H9 (cell line): ENCODE results near the gene AQP7. TPM values are rescaled to one million over a fixed set of nuclear protein-coding genes. Genes with fewer than 3 reads are reported as not detected.
"Not testable (repeated sequence)": the region's sequence is repeated elsewhere in the genome, so short reads cannot be mapped to it uniquely, and the experiment has no call there.

ENCODE experiments used
- DNase-seq: peaks from one replicate; pipeline ENCODE4 v3.0.0-alpha.2; 2017
- H2AFZ ChIP-seq: one replicate; pipeline ENCODE4 v1.6.1; 2013; ENCODE audit warnings: mild to moderate bottlenecking, low read length, control low read depth, moderate library complexity
- H2AK5ac ChIP-seq: 2 replicates; pipeline ENCODE4 v1.6.1; 2013; ENCODE audit warnings: low read length, control low read depth, mixed read lengths; ENCODE audit not compliant: insufficient read length
- H2BK120ac ChIP-seq: one replicate; pipeline ENCODE4 v1.6.1; 2013; ENCODE audit warnings: low read depth, mild to moderate bottlenecking, low read length, control low read depth, inconsistent platforms; ENCODE audit not compliant: poor library complexity, severe bottlenecking
- H2BK12ac ChIP-seq: 2 replicates; pipeline ENCODE4 v1.6.1; 2013; ENCODE audit warnings: low read length, control low read depth, mixed read lengths, low read depth; ENCODE audit not compliant: insufficient read length
- H2BK15ac ChIP-seq: 2 replicates; pipeline ENCODE4 v1.6.1; 2013; ENCODE audit warnings: low read depth, low read length, control low read depth
- H2BK20ac ChIP-seq: one replicate; pipeline ENCODE4 v1.6.1; 2013; ENCODE audit warnings: low read depth, mild to moderate bottlenecking, low read length, control low read depth, inconsistent platforms; ENCODE audit not compliant: poor library complexity, severe bottlenecking
- H2BK5ac ChIP-seq: 2 replicates; pipeline ENCODE4 v1.6.1; 2013; ENCODE audit warnings: low read length, control low read depth, mixed read lengths; ENCODE audit not compliant: insufficient read length
- H3K14ac ChIP-seq: 2 replicates; pipeline ENCODE4 v1.6.1; 2013; ENCODE audit warnings: low read length, control low read depth; ENCODE audit not compliant: insufficient read depth
- H3K18ac ChIP-seq: 2 replicates; pipeline ENCODE4 v1.6.1; 2013; ENCODE audit warnings: low read depth, mild to moderate bottlenecking, mixed read lengths, low read length, control low read depth; ENCODE audit not compliant: insufficient read length
- H3K23ac ChIP-seq: 2 replicates; pipeline ENCODE4 v1.6.1; 2013; ENCODE audit warnings: low read length, control low read depth, mixed read lengths, low read depth; ENCODE audit not compliant: insufficient read length
- H3K23me2 ChIP-seq: 2 replicates; pipeline ENCODE4 v1.6.1; 2013; ENCODE audit warnings: low read depth, mild to moderate bottlenecking, mixed read lengths, low read length, control low read depth; ENCODE audit not compliant: insufficient read length, poor library complexity, severe bottlenecking
- H3K27ac ChIP-seq: 2 replicates; pipeline ENCODE4 v1.5.1; 2013; ENCODE audit warnings: low read length, control low read depth, mixed read lengths, low read depth; ENCODE audit not compliant: insufficient read length
- H3K27me3 ChIP-seq: 2 replicates; pipeline ENCODE4 v1.6.1; 2013; ENCODE audit warnings: low read length, control low read depth, inconsistent platforms; ENCODE audit not compliant: insufficient read depth
- H3K4ac ChIP-seq: 2 replicates; pipeline ENCODE4 v1.6.1; 2013; ENCODE audit warnings: low read depth, mild to moderate bottlenecking, control low read depth, inconsistent platforms, low read length, moderate library complexity
- H3K4me1 ChIP-seq: 2 replicates; pipeline ENCODE4 v1.6.1; 2013; ENCODE audit warnings: low read length, control low read depth, inconsistent platforms; ENCODE audit not compliant: insufficient read depth
- H3K4me2 ChIP-seq: 2 replicates; pipeline ENCODE4 v1.6.1; 2013; ENCODE audit warnings: low read length, control low read depth, mixed read lengths; ENCODE audit not compliant: insufficient read length, insufficient read depth
- H3K56ac ChIP-seq: 2 replicates; pipeline ENCODE4 v1.6.1; 2013; ENCODE audit warnings: low read depth, mild to moderate bottlenecking, mixed read lengths, low read length, control low read depth; ENCODE audit not compliant: insufficient read length
- H3K79me1 ChIP-seq: 2 replicates; pipeline ENCODE4 v1.6.1; 2013; ENCODE audit warnings: low read depth, mild to moderate bottlenecking, moderate library complexity, low read length, control low read depth, inconsistent platforms; ENCODE audit not compliant: insufficient read depth, poor library complexity, severe bottlenecking
- H3K79me2 ChIP-seq: 2 replicates; pipeline ENCODE4 v1.6.1; 2013; ENCODE audit warnings: low read length, control low read depth, inconsistent platforms; ENCODE audit not compliant: insufficient read depth
- H3K9ac ChIP-seq: 2 replicates; pipeline ENCODE4 v1.6.1; 2013; ENCODE audit warnings: low read length, control low read depth, mixed read lengths; ENCODE audit not compliant: insufficient read length; ENCODE audit errors: extremely low read depth
- H3K9me3 ChIP-seq: one replicate; pipeline ENCODE4 v1.6.1; 2013; ENCODE audit warnings: low read depth, low read length, inconsistent platforms; ENCODE audit not compliant: control insufficient read depth
- H3T11ph ChIP-seq: one replicate; pipeline ENCODE4 v1.6.1; 2013; ENCODE audit warnings: mild to moderate bottlenecking, low read length, control low read depth, inconsistent platforms
- H4K20me1 ChIP-seq: one replicate; pipeline ENCODE4 v1.6.1; 2013; ENCODE audit not compliant: control insufficient read depth, insufficient read length, insufficient read depth
- H4K5ac ChIP-seq: 2 replicates; pipeline ENCODE4 v1.6.1; 2013; ENCODE audit warnings: low read depth, mild to moderate bottlenecking, mixed read lengths, low read length, control low read depth; ENCODE audit not compliant: insufficient read length
- H4K8ac ChIP-seq: replicated peaks from 2 replicates; pipeline ENCODE4 v1.6.1; 2013; ENCODE audit warnings: low read length, control low read depth, mixed read lengths, low read depth; ENCODE audit not compliant: insufficient read length
- H4K91ac ChIP-seq: 2 replicates; pipeline ENCODE4 v1.6.1; 2013; ENCODE audit warnings: low read depth, mild to moderate bottlenecking, moderate library complexity, mixed read lengths, low read length, control low read depth; ENCODE audit not compliant: insufficient read length
- H3K27ac Mint-ChIP-seq, 3 experiments: 2 replicates in 2 of 3; 3 replicates in 1 of 3; pipeline ENCODE4 v1.8.0; 2020 to 2021; ENCODE audit warnings: mixed read lengths in 3 of 3, mild to moderate bottlenecking in 1 of 3, moderate library complexity in 1 of 3
- H3K27me3 Mint-ChIP-seq: 2 replicates; pipeline ENCODE4 v1.8.0; 2021; ENCODE audit warnings: low read depth, mild to moderate bottlenecking, moderate library complexity, mixed read lengths
- H3K36me3 Mint-ChIP-seq, 3 experiments: 2 replicates in 2 of 3; 3 replicates in 1 of 3; pipeline ENCODE4 v1.8.0; 2020 to 2021; ENCODE audit warnings: low read depth in 3 of 3, mixed read lengths in 3 of 3; ENCODE audit not compliant: insufficient read depth in 1 of 3
- H3K4me1 Mint-ChIP-seq, 2 experiments: 2 replicates each; pipeline ENCODE4 v1.8.0; 2020; ENCODE audit warnings: mixed read lengths in 2 of 2
- H3K4me3 Mint-ChIP-seq, 2 experiments: 2 replicates in 1 of 2; 3 replicates in 1 of 2; pipeline ENCODE4 v1.8.0; 2020 to 2021; ENCODE audit warnings: mild to moderate bottlenecking in 2 of 2, mixed read lengths in 2 of 2, moderate library complexity in 1 of 2
- H3K9me3 Mint-ChIP-seq, 2 experiments: 2 replicates in 1 of 2; 3 replicates in 1 of 2; pipeline ENCODE4 v1.8.0; 2020; ENCODE audit warnings: mild to moderate bottlenecking in 2 of 2, mixed read lengths in 2 of 2, moderate library complexity in 1 of 2
- CTCF ChIP-seq: fragments of 200-600 bp; sonication (generic); conservative IDR thresholded peaks from 3 replicates; pipeline ENCODE4 v1.8.0; 2021; ENCODE audit warnings: antibody characterized with exemption, mild to moderate bottlenecking
- WGBS: extraction: QIAGEN DNeasy Blood & Tissue Kit; methylation state at CpG from one replicate; pipeline ENCODE4 v1.1.7; 2013; ENCODE audit warnings: missing lambda C conversion rate, low lambda C conversion rate, mixed read lengths; ENCODE audit not compliant: insufficient read length; ENCODE audit errors: extremely low coverage; 5-methylcytosine and 5-hydroxymethylcytosine counted together
- total RNA-seq: library from RNA; stranded (reverse); gene quantifications from 2 replicates; pipeline ENCODE4 v1.2.1, GENCODE V29; 2021

Gene AQP7
- total RNA-seq, 1 experiment from 2014 or later = not detected

DNA sequence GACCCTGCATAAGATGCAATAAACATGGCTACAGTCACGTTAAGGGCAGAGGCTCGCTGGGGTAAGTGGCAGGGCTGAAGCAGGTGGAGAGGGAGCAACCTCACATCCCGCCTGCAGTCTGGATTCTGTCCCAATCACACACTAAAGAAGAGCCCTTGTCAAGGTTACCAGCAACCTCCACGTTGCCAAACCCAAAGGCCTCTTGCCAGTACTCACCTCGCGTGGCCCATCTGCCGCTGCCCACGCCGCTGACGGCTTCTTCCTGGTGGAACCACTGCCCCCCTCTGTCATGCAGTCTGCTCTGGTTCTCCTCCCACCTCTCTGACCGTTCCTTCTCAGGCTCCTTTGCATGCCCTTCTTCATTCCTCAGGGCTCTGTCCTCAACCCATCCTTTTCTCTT is 8.8 kb downstream of the AQP7 start:
- Mint-ChIP-seq H3K36me3 (no peaks in the 10 kb centered on the region), H3K4me1 (peaks cover 6 to 22% of the 10 kb centered on the region in 2 experiments; a peak in 3 of 4 replicates), H3K4me3 (no peak overlapping the region), H3K27me3 (peaks cover 7% of the 10 kb centered on the region), H3K27ac (no peak overlapping the region; a peak in 1 of 7 replicates), H3K9me3 (no peaks in the 10 kb centered on the region)
- H3K79me2 ChIP-seq = no peaks in the 10 kb centered on the region
- no peak overlapping the region for H3K27ac ChIP-seq
- H3K27me3 ChIP-seq = no peaks in the 10 kb centered on the region
- H2BK120ac ChIP-seq = no peak overlapping the region
- H4K8ac ChIP-seq = no peak overlapping the region
- H3K4me2 ChIP-seq = no peak overlapping the region
- no peaks in the 10 kb centered on the region for H3K9me3 ChIP-seq
- no peaks in the 10 kb centered on the region; the same call in 1 of the 2 replicates for H3K4me1 ChIP-seq
- WGBS = no CpG with 5 or more reads among the region's 11 CpGs
- no peak overlapping the region for H2AK5ac ChIP-seq
- no peak overlapping the region for H2BK12ac ChIP-seq
- H3T11ph ChIP-seq = no peak overlapping the region
- no peak overlapping the region for H4K5ac ChIP-seq
- no peak overlapping the region for H3K18ac ChIP-seq
- no peak overlapping the region for H2BK20ac ChIP-seq
- H3K79me1 ChIP-seq = no peaks in the 10 kb centered on the region
- no peak overlapping the region for H4K91ac ChIP-seq
- no peak overlapping the region for H3K9ac ChIP-seq
- no peak overlapping the region for H3K23ac ChIP-seq
- H3K23me2 ChIP-seq = no peaks in the 10 kb centered on the region
- no peak for TF ChIP-seq CTCF
- no peak overlapping the region for H3K4ac ChIP-seq
- DNase-seq = no peak
- no peak overlapping the region for H3K14ac ChIP-seq
- no peaks in the 10 kb centered on the region for H4K20me1 ChIP-seq
- no peak overlapping the region for H2BK15ac ChIP-seq
- no peak overlapping the region for H2BK5ac ChIP-seq
- H2AFZ ChIP-seq = no peak overlapping the region
- H3K56ac ChIP-seq = no peak overlapping the region

DNA sequence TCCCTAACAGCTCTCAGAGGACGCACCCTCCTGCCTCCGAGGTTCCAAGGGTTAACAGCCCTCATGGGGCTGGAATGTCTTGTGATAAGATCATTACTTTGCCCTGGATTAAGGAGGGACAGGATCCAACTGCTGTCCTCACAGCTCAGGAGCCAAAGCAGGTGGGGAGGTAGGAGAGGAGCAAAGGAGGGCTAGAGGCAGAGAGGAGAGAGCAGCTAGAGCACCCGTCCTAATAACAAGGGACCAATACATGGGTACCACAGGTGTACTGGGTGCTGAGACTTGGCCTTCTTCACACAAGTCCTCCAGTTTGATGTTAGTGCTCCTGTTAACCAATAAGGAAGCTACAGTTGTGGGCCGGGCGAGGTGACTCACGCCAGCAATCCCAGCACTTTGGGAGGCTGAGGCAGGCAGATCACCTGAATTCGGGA is 9.8 kb downstream of the AQP7 start:
- H3K79me2 ChIP-seq, H3K23me2 ChIP-seq, H3K79me1 ChIP-seq, H3K4me2 ChIP-seq, H2AFZ ChIP-seq, H3K4me1 ChIP-seq, H4K5ac ChIP-seq, DNase-seq, H3K9ac ChIP-seq, H4K91ac ChIP-seq, H3K9me3 ChIP-seq, H2BK15ac ChIP-seq, H4K8ac ChIP-seq, H2BK5ac ChIP-seq, H3K18ac ChIP-seq, H3K27me3 ChIP-seq, H2BK12ac ChIP-seq, H3K4me3 Mint-ChIP-seq, H3K27ac ChIP-seq, H2AK5ac ChIP-seq, H3K9me3 Mint-ChIP-seq, H3K27ac Mint-ChIP-seq, H2BK20ac ChIP-seq, H3K56ac ChIP-seq, H4K20me1 ChIP-seq, H2BK120ac ChIP-seq, H3K14ac ChIP-seq, H3K23ac ChIP-seq, H3K36me3 Mint-ChIP-seq, H3K4ac ChIP-seq, H3T11ph ChIP-seq: not testable (repeated sequence)
- whole genome bisulfite sequencing = no CpG with 5 or more reads among the region's 7 CpGs
- Mint-ChIP-seq H3K27me3 (peaks cover 11% of the 10 kb centered on the region), H3K4me1 (peaks cover 14 to 31% of the 10 kb centered on the region in 2 experiments)
